Raji (cell line): ENCODE data around the gene GSTA4.

ENCODE experiments used
- POLR2A ChIP-seq: IDR thresholded peaks from 2 replicates; pipeline ENCODE4 v1.6.1; 2011; ENCODE audit warnings: low read depth, low read length, control low read depth; ENCODE audit not compliant: insufficient read depth

Gene GSTA4

DNA sequence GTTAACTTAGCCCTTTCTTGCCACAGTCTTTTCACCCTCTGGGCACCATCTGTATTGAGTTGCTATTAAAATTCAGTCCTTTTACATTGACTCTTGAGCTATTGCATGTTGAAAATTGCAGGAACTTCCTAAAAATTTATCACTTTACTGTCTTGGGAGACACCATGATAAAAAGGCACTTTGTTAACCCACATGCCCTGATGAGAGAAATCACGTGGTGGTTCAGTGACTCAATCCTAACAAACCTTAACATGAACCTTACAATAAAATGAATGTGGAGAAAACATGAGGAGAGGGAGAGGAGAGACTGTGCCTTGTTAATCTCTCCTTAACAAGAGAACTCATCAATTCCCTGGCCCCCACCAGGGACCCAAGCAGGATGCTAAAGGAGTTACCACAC lies 30.8 kb downstream of the GSTA4 start:
- TF ChIP-seq POLR2A = no peak

- no peak for TF ChIP-seq POLR2A
These were observed 32.4 kb downstream of the GSTA4 start for GRCh38 chr6:52962701-52963100.

GRCh38 chr6:52958546-52959255 lies 36.4 kb downstream of the GSTA4 start:
- TF ChIP-seq POLR2A = no peak

DNA sequence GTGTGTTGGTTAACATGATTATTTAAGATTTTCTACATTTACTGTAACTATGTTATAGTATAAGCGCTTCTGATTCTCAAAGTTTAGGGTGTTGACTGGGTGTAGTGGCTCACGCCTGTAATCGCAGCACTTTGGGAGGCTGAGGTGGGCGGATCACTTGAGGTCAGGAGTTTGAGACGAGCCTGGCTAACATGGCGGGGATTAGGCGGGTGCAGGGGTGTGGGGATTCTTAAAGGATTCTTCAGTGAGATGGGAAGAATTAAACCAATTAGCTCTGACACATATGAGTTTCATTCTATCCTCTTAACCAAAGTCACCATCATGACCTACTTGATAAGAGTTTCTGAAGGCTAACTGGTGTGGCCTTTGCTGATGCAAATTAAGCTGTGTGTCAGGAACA lies 39.2 kb downstream of the GSTA4 start:
- no peak for TF ChIP-seq POLR2A

DNA sequence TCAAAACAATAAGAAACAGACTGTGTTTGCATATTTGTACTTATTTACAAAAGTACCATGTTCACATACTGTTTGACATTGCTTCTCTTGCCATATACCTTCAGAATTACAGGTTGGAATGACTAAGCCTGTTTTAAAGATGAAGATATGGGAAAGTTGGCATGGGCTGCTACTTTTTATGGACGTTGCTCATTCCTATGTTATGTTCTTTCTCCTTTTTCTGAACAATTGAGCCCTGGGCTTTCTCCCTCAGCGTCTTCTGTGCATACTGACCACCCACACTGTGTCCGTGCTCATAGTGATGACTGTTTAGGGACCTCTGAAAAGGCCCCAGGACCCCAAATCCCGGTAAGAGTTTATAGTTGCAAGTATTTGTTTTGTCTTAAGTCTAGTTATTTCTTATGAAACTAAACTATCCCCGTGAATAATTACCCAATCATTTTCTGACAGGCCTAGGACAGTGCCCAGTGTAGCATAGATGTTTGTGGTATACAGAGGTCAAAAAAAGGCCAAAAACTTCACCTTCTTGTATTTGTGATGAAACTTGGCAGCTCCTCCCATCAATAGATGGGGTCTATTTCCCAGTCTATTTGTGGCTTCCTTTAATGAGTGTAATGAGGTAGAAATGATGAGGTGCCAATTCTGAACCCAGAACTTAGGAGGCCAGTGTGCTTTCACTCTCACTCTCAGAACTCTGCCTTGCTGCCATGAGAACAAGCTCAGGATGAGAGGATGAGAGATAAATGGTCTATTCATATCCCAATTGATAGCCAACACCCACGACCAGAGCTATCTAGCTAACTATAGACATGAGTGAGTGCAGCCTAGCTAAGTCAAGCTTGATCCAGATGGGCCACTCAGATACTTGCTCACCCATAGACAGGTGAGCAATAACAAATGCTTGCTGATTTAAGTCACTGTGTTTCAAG lies 40.9 kb downstream of the GSTA4 start:
- no peak for TF ChIP-seq POLR2A

DNA sequence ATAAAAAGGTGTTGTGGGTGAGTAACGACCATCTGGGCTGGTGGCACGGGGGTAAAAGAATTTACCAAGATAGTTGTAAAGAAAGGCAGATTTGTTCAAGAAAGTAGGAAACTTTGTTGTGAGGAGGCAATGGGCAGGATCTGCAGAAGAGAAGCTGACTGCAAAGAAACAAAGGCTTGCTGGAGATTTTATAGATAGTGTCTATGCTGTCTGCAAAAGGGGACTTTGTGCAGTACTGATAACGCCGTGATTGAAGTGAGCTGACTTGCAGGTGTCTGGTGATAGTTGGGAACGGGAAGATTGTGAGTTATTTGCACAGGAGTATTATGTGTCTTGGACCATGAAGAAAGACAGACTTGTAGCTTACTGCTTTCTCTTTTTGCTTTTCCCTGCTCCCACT lies 48.8 kb downstream of the GSTA4 start:
- no peak for TF ChIP-seq POLR2A

GRCh38 chr6:52942221-52942620 lies 52.9 kb downstream of the GSTA4 start:
- TF ChIP-seq POLR2A = no peak

- TF ChIP-seq POLR2A = no peak
These were observed 57.2 kb downstream of the GSTA4 start for GRCh38 chr6:52937908-52938307.

GRCh38 chr6:52933778-52934177 lies 61.3 kb downstream of the GSTA4 start:
- no peak for TF ChIP-seq POLR2A

- no peak for TF ChIP-seq POLR2A
These were observed 63.7 kb downstream of the GSTA4 start for GRCh38 chr6:52931351-52931750.

- no peak for TF ChIP-seq POLR2A
These were observed 65.5 kb downstream of the GSTA4 start for GRCh38 chr6:52929321-52930164.
